Measurements from ENCODE around the gene SOST. TPM values are rescaled to one million over a fixed set of nuclear protein-coding genes. Genes with fewer than 3 reads are reported as not detected.

Gene SOST
- polyA plus RNA-seq, 1 donor from 2014 or later, result 0.10 TPM

DNA sequence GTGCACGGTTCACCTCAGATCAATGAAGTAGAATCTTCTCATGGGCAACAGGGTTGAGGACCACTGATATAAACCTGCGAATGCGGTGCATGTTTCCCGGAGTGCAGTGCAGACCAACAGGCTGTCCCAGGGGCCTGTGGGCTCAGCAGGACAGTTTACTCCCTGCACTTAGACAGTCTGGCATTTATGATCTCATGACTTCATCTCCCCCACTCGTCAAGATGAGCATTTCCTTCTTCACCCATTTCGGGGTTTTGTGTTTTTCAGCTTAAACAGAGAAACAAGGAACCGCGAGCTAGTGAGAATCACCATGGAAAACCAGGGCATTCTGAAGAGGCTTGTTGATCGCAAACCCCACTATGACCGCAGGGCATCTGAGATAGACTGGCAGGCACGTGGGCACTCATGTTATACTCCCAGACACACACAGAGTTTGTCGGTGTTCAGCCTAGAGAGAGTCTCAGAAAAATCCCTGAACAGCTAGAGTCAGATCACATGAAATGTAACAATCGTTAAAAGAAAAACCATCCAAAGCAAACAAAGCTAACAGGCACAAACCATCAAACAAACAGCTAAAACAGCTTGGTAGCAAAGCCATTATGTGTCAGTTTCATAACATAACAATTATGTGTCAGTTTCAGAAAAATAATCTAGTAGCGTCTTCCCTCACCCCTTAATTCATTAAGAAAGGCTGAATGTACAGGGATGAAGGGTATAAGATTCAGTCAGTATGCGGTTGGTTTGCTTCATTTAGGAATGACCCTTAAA is 24.5 kb upstream of the SOST start:
- Histone ChIP-seq H3K4me3 (ENCODE audit: low read length) (no peak overlapping the region), H3K4me2 (ENCODE audit: low read length) (no peak overlapping the region), H3K9me3 (ENCODE audit: low read length) (no peaks in the 10 kb centered on the region), H3F3A (ENCODE audit: insufficient read depth, low read length, poor library complexity, severe bottlenecking) (no peaks in the 10 kb centered on the region), H3K36me3 (ENCODE audit: insufficient read depth, low read length) (no peaks in the 10 kb centered on the region), H3K9ac (ENCODE audit: low read length) (no peak overlapping the region), H3K27me3 (ENCODE audit: insufficient read depth, low read depth, low read length) (no peaks in the 10 kb centered on the region), H3K79me2 (replicated peaks; ENCODE audit: insufficient read depth, low read length) (no peaks in the 10 kb centered on the region), H3K9me2 (ENCODE audit: insufficient read depth, low read length) (no peaks in the 10 kb centered on the region), H2AFZ (ENCODE audit: low read depth, low read length) (no peak overlapping the region), H4K20me1 (ENCODE audit: insufficient read depth) (no peaks in the 10 kb centered on the region), H3K27ac (ENCODE audit: low read length) (no peak overlapping the region)
- TF ChIP-seq EP300 (conservative IDR thresholded peaks at IDR 0.05; ENCODE audit: poor library complexity, severe bottlenecking) (no peak), SMC3 (conservative IDR thresholded peaks at IDR 0.05; ENCODE audit: poor library complexity) (no peak), TAF1 (IDR thresholded peaks at IDR 0.05; ENCODE audit: low read depth) (no peak), POLR2AphosphoS5 (IDR thresholded peaks at IDR 0.05) (no peak), RAD21 (conservative IDR thresholded peaks at IDR 0.05) (no peak), EZH2 (IDR thresholded peaks at IDR 0.05; ENCODE audit: borderline replicate concordance, insufficient read depth, low read length, poor library complexity, severe bottlenecking) (no peak), MXI1 (conservative IDR thresholded peaks at IDR 0.05; ENCODE audit: poor library complexity, severe bottlenecking) (no peak)
- TF ChIP-seq, protein P1, sequence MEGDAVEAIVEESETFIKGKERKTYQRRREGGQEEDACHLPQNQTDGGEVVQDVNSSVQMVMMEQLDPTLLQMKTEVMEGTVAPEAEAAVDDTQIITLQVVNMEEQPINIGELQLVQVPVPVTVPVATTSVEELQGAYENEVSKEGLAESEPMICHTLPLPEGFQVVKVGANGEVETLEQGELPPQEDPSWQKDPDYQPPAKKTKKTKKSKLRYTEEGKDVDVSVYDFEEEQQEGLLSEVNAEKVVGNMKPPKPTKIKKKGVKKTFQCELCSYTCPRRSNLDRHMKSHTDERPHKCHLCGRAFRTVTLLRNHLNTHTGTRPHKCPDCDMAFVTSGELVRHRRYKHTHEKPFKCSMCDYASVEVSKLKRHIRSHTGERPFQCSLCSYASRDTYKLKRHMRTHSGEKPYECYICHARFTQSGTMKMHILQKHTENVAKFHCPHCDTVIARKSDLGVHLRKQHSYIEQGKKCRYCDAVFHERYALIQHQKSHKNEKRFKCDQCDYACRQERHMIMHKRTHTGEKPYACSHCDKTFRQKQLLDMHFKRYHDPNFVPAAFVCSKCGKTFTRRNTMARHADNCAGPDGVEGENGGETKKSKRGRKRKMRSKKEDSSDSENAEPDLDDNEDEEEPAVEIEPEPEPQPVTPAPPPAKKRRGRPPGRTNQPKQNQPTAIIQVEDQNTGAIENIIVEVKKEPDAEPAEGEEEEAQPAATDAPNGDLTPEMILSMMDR (IDR thresholded peaks at IDR 0.05; ENCODE audit: poor library complexity, severe bottlenecking), result no peak
- TF ChIP-seq, protein P2, sequence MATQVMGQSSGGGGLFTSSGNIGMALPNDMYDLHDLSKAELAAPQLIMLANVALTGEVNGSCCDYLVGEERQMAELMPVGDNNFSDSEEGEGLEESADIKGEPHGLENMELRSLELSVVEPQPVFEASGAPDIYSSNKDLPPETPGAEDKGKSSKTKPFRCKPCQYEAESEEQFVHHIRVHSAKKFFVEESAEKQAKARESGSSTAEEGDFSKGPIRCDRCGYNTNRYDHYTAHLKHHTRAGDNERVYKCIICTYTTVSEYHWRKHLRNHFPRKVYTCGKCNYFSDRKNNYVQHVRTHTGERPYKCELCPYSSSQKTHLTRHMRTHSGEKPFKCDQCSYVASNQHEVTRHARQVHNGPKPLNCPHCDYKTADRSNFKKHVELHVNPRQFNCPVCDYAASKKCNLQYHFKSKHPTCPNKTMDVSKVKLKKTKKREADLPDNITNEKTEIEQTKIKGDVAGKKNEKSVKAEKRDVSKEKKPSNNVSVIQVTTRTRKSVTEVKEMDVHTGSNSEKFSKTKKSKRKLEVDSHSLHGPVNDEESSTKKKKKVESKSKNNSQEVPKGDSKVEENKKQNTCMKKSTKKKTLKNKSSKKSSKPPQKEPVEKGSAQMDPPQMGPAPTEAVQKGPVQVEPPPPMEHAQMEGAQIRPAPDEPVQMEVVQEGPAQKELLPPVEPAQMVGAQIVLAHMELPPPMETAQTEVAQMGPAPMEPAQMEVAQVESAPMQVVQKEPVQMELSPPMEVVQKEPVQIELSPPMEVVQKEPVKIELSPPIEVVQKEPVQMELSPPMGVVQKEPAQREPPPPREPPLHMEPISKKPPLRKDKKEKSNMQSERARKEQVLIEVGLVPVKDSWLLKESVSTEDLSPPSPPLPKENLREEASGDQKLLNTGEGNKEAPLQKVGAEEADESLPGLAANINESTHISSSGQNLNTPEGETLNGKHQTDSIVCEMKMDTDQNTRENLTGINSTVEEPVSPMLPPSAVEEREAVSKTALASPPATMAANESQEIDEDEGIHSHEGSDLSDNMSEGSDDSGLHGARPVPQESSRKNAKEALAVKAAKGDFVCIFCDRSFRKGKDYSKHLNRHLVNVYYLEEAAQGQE (IDR thresholded peaks at IDR 0.05; ENCODE audit: borderline replicate concordance), result no peak

DNA sequence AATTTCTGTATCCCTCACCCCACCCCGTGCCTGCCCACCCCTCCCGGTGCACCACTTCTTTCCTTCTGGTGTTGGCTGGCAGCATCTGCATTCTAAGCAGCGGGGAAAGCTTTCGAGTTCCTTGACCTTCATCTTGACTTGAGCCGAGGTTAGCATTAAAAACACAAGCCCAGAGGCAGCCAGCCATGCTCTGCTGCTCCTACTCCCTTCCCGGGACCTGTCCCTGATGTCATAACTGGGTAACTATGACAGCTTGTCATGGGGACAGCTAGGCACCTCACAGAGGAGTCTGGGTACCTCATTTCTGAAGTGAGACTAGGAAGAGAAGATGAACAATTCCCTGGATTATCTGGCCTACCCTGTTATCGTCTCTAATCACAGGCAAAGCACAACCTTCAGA is 21.5 kb upstream of the SOST start, which contains the start of gene CFAP97D1:
Gene CFAP97D1, plus strand, starts transcription at position 301 of the 400 bp plus-strand sequence. Its CDS starts 28 bp downstream, at position 329.
- H3K36me3 ChIP-seq (ENCODE audit: insufficient read depth, low read length), result no peaks in the 10 kb centered on the region
- no peaks in the 10 kb centered on the region for H3K9me2 ChIP-seq (ENCODE audit: insufficient read depth, low read length)
- no peaks in the 10 kb centered on the region for H3K9me3 ChIP-seq (ENCODE audit: low read length)
- H2AFZ ChIP-seq (ENCODE audit: low read depth, low read length), result peak within 1 kb of the TSS; percentile 73
- H3K27me3 ChIP-seq (ENCODE audit: insufficient read depth, low read depth, low read length), result no peaks in the 10 kb centered on the region
- H3K4me3 ChIP-seq (ENCODE audit: low read length), result peak within 1 kb of the TSS; percentile 89
- H3K27ac ChIP-seq (ENCODE audit: low read length), result peak within 1 kb of the TSS; percentile 70
- peak within 1 kb of the TSS; percentile 88 for H3K4me2 ChIP-seq (ENCODE audit: low read length)
- peak within 1 kb of the TSS; percentile 98 for H3K9ac ChIP-seq (ENCODE audit: low read length)
- peaks cover 5% of the 10 kb centered on the region for H3K79me2 ChIP-seq (replicated peaks; ENCODE audit: insufficient read depth, low read length)
- H4K20me1 ChIP-seq (ENCODE audit: insufficient read depth), result no peaks in the 10 kb centered on the region
- TF ChIP-seq, protein P1 (IDR thresholded peaks at IDR 0.05; ENCODE audit: poor library complexity, severe bottlenecking), result no peak
- TF ChIP-seq EP300 (conservative IDR thresholded peaks at IDR 0.05; ENCODE audit: poor library complexity, severe bottlenecking) (no peak), MXI1 (conservative IDR thresholded peaks at IDR 0.05; ENCODE audit: poor library complexity, severe bottlenecking) (no peak), POLR2AphosphoS5 (IDR thresholded peaks at IDR 0.05) (no peak), TAF1 (IDR thresholded peaks at IDR 0.05; ENCODE audit: low read depth) (no peak)
- no peaks in the 10 kb centered on the region for H3F3A ChIP-seq (ENCODE audit: insufficient read depth, low read length, poor library complexity, severe bottlenecking)

All from neural cell (in vitro differentiated cells).